Middle frontal gyrus (tissue), 1 donor: ENCODE results near the gene CACHD1.

Experiments used
- DNase-seq: peaks from one replicate; pipeline ENCODE4 v3.0.0-alpha.2; 2015; ENCODE audit warnings: low spot score; ENCODE audit errors: extremely low spot score

Gene CACHD1

DNA sequence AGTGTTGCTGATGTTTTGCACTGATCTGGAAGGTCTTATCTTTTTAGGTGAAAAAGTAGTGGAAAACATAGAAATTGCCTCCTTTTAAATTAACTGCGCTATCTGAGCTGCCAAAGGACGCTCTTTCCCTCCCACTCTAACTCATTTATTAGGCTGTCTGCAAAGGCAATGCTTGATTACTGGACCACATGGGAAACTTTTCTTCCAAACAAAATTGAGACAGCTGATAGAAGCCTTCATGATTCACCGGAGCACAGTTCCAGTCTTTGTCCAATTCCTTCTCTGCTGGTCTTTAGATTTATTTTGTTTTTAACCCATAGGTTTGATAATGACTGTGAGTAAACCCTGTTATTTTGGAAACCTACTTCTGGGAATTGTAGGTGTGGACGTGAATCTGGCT is 181.9 kb downstream of the CACHD1 start:
- no peak for DNase-seq

DNA sequence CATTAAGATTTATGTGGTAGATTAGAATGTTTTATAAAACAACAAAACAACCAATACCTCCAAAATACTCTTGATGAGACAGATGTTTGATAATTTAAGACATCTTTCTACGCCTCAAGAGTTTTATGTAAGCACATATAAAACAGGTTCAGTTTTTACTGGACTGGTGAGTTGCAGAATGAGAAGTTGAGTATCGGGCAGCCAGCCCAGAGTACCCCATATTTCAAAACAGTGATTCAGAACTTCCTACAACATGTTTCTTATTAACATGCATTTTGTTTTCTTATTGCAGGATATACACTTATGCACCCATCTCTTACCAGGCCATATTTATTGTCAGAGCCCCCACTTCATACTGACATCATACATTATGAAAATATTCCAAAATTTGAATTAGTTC is 183.5 kb downstream of the CACHD1 start:
- DNase-seq = no peak

DNA sequence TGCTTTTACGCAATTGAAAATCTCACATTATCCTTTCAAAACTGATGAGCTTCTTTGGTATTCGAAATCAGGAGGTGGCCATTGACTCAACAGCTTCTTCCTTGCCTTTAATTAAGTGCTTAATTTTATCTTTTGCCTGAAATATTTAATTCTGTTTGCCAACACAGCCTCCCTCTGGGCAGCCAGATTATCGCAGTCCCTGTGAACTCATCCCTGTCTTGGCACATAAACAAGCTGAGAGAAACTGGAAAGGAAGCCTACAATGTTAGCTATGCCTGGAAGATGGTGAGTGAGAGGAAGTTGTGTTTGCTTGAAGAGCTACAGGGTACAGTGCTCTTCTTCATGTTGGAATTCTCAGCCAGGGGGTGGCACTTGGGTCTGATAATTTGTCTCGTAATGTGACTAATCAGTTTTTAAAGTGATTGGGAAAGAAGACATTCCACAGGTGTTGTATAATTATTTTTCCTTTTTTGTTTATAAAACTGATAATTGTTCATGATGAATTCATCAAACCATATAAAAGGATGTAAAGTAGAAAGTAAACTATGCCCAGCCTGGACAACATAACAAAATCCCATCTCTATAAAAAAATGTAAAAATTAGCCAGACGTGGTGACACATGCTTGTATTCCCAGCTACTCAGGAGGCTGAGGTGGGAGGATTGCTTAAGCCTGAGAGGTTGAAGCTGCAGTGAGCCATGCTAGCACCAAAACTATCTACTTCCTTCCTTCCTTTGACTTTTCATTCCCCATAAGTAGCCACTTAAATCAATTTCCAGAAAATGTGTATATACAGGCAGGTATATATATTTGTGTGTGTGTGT is 184.8 kb downstream of the CACHD1 start:
- DNase-seq = no peak

DNA sequence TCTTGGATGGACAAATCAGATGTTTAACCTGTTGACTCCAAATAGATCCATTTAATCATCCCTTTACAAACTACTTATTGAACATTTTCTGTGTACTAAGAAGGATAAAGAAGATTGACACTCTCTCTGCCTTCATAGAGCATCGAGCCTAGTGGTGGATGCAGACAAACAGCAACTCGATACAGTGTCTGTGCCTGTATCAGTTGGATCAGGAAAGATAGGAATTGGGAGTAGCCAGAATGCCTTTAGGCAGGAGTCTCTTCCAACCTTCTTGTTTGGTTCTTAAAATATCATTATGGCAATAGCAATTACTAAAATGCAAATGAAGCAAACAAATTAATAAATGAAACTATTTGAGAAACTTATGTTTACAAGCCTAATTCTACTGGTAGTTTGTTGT is 185.9 kb downstream of the CACHD1 start:
- DNase-seq = no peak

DNA sequence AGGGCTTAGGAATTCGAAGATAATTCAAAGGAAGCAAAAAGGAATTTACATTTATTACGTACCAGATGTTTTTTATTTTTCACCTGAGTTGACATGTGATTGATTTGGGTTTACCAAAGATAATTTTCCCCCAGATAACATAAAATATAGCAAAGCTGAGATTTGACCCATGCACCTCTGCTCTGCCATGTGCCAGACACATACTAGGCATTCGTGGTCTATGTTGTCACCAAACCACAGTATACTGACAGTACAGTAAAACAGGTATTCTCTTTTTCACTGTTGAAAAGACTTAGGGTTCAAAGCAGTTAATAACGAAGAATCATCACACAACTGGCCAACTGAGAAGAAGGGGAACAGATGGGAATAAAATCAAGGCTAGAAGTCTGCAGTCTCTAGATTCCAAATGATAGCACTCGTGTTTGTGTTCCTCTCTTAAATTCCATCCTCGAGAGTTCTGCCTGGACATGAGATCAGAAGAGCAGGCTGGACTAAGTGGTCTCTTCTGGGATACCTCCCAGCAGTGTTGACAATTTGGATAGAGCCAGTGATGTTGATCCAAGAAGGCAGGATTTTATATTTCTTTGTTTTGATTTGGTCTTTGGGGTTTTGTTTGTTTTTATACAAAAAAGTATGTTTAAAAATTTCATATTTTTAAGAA is 189.7 kb downstream of the CACHD1 start:
- no peak for DNase-seq

DNA sequence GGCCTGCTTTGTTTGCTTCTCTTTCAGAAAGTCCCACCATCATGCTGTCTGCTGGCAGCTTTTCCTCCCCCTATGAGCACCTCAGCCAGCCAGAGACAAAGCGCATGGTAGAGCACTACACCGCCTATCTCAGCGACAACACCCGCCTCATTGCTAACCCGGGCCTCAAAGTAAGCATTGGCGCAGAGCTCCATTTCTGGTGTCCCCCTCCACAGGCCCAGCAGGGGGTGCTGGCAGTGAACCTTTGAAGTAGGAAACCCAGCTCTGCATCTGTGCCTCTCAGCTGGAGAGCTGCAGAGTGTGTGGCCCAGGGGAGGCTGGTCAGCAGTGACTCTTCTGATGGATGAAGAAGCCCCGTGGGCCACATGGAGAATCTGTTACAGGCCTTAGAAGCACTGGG is 193.7 kb downstream of the CACHD1 start:
- no peak for DNase-seq

DNA sequence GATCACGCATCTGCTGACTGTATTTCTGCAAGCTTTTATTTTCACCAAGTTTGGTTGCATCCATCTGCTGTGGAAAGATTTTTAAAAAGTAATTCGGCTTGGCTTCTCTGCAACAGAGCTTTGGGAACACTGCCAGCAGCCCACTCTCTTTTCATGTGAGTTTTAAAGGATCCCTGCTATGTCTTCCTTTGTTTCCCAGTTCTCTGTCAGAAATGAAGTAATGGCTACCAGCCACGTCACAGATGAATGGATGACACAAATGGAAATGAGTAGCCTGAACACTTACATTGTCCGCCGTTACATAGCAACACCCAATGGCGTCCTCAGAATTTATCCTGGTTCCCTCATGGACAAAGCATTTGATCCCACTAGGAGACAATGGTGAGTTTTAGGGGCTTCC is 194.4 kb downstream of the CACHD1 start:
- no peak for DNase-seq

DNA sequence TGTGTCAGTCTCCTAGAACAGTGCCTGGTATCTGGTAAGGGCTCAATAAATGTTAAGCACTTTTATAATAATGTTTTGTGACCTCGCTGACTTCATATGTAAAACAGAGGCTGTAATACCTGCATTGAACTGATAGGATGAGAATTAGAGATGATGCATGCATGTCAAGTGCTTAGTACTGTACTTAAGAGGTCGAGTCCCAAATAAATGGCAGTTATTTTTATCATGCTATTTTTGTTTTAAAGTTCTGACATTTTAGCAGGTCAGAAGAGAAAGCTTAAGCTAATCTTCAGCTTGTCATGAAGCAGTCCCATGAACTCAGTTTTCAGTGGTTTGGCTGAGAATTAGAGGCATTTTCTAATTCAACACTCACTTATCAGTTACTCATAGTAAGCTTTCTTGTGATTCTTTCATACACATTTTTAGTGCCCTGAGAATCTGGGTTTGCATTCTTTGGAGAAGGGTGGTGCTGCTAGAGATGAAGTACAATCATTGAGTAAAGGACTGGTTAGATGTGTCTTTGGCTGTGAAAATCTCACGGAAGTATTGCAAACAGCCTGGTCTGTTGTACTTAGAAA is 199.3 kb downstream of the CACHD1 start:
- no peak for DNase-seq

DNA sequence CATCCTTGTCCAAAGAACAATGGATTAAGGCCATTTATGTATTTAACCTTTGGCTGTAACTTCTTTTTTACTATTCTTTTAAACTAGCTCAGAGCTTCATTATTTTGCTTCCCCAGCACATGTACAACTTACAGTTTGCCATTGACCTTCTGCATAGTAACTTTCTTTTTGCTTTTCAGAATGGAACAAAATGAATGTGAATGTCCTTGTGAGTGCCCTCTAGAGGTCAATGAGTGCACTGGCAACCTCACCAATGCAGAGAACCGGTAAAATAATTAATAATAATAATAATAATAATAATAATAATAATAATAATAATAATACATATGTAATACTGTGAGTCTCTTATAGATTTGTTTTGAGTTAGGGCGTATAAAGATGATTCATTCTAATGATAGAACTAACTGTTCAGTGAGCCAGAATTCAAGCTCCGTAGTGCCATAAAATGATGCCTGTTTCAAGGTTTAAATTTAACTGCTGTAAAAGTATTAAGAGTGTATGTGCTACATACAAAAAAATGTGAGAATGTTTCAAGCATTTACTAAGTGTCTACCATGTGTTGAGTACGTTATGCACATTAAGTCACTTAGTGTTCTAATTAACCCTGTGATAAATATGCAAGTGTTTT is 205.9 kb downstream of the CACHD1 start:
- DNase-seq = no peak

DNA sequence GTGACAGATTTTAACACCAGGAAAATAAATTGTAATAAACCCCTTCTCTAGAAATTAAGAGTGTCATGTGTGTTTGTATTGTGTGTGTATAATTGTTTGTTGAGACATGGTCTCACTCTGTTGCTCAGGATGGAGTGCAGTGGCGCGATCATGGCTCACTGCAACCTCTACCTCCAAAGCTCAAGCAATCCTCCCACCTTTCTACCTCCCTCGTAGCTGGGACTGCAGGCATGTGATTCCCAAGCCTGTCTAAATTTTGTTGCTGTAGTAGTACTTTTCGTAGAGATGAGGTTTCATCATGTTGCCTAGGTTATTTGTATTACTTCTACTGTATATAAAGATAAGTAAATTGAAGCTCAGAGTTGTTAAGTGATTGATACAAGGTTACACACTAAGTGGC is 206.5 kb downstream of the CACHD1 start:
- DNase-seq = no peak

DNA sequence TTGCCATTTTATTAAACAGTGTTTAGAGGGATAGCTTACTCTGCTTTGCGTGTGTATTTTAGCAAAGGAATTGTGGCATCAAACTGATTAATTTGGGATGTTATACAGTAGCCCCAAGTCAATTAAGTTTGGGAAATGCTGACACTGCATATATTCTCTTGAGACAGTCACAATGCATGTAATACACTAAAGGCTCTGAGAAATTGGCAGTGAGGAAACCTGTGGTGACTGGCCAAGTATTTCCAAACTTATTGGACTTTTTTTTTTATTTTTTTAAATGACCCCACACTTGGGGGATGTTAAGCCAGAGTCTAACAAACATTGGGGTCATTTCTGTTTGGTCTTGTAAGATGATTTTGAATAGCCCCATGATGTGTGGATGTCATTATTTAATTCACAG is 207.6 kb downstream of the CACHD1 start:
- no peak for DNase-seq

DNA sequence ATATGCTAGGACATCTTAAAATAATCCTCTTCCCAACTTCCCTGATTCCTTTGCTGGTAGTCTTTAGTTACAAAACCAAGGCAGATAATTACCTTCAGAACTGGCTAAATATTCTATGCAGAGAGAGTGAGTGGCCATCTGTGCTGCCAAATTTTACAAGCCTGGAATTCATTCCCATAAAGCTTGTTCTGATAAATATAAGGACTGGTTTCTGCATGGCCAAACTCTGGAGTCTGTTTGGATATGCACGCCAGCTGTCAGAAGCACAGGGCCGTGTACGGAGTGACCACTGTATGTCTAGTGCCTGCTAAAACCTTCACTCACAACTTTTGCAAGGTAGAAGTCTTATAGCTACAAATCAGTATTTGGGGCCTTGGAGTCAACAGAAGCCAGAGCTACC is 208.4 kb downstream of the CACHD1 start:
- DNase-seq = no peak

DNA sequence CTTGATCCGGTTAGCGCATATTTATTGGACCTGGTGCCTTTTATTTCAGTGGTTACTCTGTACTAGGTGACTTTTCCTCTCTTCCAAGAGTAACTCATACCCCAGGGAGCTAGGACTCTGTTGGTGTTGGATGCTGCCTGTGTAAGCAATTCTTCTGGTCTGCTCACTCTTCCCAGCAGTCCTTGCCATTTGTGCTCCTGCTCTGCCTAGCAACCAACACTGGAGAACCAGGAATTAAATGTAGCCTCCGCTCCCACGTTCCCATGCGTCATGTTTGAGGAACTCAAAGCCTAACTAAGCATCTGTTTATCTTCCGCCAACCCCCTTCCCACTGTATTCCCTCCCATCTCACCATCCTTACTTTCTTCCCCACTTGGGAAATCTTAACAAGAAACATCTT is 209.2 kb downstream of the CACHD1 start:
- no peak for DNase-seq

DNA sequence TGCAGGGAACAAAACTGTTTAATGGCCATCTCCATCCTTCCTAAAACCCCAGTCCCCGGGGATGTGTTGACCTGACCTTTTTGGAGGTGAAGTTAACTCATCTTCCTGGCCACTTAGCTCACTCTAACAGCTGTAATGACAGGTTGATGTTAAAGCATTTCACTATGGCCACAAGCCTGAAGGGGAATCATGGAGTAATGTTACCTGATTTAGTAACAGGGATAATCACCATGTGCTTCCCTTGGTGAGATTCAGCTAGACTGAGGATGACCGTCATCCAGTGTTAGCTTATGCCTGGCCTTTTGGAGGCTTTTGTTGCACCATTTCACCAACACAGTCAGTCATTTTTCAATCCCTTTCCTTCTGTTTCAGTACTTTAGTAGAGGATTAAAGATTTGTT is 210.7 kb downstream of the CACHD1 start:
- no peak for DNase-seq

DNA sequence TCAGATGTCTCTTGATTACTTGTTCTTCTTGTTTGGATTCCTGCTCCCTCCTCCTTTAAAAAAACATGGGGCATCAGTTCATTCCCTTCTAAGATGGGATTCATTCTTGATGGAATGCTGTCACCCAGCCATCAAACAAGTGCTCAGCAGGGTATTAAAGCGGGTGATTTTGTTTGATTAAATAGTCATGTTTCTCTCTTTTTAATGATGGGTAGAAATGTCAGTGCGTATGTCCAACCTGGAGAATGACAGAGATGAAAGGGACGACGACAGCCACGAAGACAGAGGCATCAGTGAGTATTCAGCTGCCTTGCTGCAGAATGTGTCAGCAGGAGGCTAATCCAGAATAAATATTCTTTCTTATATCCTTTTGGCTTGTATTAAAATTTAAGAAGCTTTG is 211.1 kb downstream of the CACHD1 start:
- no peak for DNase-seq

DNA sequence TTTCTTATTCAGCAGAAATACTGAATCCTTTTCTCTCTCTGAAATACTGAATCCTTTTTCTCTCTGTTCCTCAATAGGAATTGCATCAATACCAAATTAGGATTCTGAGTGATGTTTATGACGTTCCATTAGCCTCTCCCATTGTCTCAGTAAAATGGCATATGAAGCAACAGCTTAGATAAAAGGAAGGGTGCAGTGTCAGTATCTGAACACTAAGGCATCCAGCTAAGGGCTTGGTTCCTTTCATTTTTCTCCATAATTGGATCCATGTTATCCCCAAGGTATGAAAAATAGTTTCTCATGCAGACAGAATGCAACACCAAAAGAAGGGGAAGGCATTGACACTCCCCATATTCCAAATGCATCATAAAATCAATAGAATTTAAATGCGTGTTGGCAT is 213.5 kb downstream of the CACHD1 start:
- no peak for DNase-seq

DNA sequence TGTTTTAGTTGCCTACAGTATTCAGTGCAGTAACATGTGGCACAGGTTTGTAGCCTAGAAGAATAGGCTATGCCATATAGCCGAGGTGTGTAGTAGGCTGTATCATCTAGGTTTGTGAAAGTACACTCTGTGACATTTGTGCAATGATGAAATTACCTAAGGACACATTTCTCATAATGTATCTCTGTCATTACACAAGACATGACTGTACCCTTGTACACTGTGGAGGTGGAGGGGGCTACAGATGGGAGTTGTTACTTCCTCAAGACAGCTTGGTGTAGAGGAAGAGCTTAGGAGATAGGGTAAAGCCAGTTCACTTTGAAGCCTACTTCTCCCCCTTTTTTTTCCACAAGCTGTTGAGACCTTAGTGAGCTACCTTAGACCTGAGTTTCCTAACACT is 215.3 kb downstream of the CACHD1 start:
- no peak for DNase-seq

DNA sequence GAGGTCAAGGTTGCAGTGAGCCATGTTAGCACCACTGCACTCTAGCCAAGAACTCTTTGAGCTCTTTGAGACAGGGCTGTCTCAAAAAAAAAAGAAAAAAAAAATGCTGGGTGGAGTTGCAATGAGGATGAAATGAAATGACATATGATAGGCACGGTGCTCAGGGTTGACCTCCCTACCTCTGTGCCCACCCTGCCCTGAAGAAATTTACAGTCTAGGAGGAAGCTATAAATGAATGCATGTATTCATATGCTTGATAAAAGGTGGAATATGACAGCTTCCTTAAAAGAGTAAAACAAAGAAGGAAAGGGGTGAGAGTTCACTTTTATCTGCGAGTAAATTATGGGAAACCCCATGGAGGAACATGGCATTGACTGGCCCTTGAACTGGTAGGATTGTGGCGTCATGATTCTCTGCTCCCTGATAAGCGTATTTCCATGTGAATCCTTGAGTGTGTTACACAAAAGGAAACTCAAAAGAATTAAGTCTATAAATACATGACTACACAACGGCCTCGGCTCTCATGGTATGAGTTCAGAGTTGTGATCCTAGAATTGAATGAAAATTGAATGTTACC is 215.9 kb downstream of the CACHD1 start:
- DNase-seq = no peak

DNA sequence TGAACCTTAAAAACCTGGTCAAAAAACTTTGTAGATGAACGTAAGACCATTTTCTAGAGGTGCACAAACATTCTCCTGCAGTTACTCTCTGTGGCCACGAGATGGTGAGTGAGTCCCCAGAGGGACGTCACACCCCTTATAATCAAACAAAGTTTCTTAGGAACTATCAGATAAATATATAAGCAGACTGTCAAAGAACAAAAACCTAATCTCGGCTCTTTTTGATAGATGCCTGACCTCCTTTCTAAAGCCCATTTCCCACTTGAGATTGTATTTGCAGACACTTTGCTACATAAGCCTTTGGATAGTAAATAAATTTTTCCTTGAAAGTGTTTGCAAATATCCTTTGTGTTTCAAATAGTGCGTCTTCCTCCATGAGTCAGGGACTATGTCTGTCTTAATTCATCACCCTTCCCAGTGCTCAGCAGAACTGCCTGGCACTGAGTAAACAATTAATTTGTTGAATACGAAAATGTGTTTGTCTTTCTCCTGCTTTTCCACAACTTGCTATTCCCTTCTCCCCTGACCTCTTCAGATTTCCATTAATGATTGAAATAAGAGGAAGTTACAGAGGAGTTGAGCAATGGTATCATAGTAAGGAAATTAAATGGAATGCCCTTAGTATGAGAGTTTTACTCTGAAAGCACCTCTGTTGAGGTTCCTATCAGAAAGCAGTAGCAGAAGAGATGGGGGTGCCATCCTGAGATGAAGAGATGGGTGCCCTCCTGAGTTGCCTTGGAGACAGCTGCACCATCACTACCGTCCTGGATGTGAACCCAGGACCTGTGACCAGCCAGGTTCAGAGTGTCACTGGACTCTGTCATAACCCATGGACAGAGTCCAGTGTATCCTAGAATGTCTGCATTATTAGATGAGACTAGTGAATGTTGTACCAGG is 217.1 kb downstream of the CACHD1 start:
- no peak for DNase-seq

DNA sequence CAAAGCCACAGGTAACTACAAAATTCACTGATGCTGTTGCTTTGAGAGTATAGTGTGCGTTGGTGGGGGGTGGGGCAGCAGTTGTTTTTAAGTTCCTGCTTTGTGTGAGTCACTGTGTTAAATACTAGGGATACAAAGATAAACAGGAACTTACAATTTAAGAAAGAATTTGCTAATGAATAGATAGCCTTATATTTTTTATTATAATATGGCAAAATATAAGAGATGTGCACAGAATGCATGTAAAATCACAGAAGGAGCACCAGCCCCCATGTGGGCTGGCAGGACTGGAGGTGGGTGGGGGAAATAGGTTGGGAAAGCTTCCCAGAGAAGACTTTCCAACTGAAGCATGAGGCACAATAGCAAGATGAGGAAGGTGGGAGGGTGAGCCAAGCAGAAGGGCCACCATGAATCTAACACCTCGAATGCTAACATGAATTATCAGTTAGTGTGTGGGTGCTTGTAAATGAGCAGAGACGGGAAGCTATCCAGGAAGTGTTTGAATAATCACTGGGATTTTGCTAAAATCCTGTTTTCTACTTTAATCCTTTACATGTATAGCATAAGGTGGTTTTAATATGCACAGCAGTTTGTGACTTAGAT is 217.9 kb downstream of the CACHD1 start:
- peak; percentile 46 for DNase-seq

DNA sequence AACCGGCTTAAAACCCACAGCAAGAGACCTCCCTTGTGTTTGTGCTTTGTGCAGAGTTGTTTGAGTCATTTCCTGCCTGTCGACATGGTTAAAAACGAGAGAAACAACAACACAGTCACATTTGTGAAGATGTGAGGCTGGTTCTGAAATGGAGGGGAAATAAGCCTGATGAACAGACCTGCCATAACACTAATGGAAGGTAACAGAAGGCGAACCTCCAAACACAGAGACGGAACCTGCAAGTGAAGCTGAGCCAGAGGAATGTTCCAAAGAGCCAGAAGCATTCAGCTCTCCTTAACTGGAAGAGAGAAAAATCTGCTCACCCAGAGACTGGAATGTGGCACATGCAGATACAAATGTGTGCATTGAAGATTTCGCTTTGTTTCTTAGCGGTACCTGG is 221.7 kb downstream of the CACHD1 start:
- DNase-seq = no peak
